DMS53 (cell line): ENCODE data around the gene TMEM231.

ENCODE experiments used
- DNase-seq: peaks from one replicate; lab custom pipeline; 2025; lab: John Stamatoyannopoulos, UW

Gene TMEM231

GRCh38 chr16:75488322-75488721 lies 67.7 kb downstream of the TMEM231 start:
- no peak for DNase-seq
